ENCODE measurements around the gene ETHE1.
A peak's percentile ranks its signal among the peaks of the same experiment; 100 is the strongest.

Gene ETHE1

GRCh38 chr19:43544077-43544476 is 17.1 kb upstream of the ETHE1 start:
- H3K4me3 ChIP-seq (replicated peaks in 1 of 2; ENCODE audit: low read depth in 2 of 2, low read length in 2 of 2) = no peak overlapping the region
- no peak for DNase-seq (ENCODE audit: low read depth in 2 of 2)
- TF ChIP-seq CTCF (IDR thresholded peaks at IDR 0.05; ENCODE audit: low read depth, low read length) = no peak

GRCh38 chr19:43541920-43542650 is 15.1 kb upstream of the ETHE1 start:
- DNase-seq (ENCODE audit: low read depth in 2 of 2) = no peak
- no peak overlapping the region for H3K4me3 ChIP-seq (replicated peaks in 1 of 2; ENCODE audit: low read depth in 2 of 2, low read length in 2 of 2)
- TF ChIP-seq CTCF (IDR thresholded peaks at IDR 0.05; ENCODE audit: low read depth, low read length) = no peak

GRCh38 chr19:43540381-43540780 is 13.4 kb upstream of the ETHE1 start:
- no peak for DNase-seq (ENCODE audit: low read depth in 2 of 2)
- no peak overlapping the region for H3K4me3 ChIP-seq (replicated peaks in 1 of 2; ENCODE audit: low read depth in 2 of 2, low read length in 2 of 2)

GRCh38 chr19:43538922-43539321 is 11.9 kb upstream of the ETHE1 start:
- TF ChIP-seq CTCF (IDR thresholded peaks at IDR 0.05; ENCODE audit: low read depth, low read length) = no peak
- no peak for DNase-seq (ENCODE audit: low read depth in 2 of 2)
- H3K4me3 ChIP-seq (replicated peaks in 1 of 2; ENCODE audit: low read depth in 2 of 2, low read length in 2 of 2) = no peak overlapping the region

More at GRCh38 chr19:43540381-43540780, 13.4 kb upstream of the ETHE1 start:
- no peak for TF ChIP-seq CTCF (IDR thresholded peaks at IDR 0.05; ENCODE audit: low read depth, low read length)

- no peak overlapping the region for H3K4me3 ChIP-seq (replicated peaks in 1 of 2; ENCODE audit: low read depth in 2 of 2, low read length in 2 of 2)
- peak; percentile 81 for TF ChIP-seq CTCF (IDR thresholded peaks at IDR 0.05; ENCODE audit: low read depth, low read length)
- DNase-seq (ENCODE audit: low read depth in 2 of 2) = peak; percentile 64 to 79
Measured at GRCh38 chr19:43534816-43535761, 8.1 kb upstream of the ETHE1 start.

- DNase-seq (ENCODE audit: low read depth in 2 of 2) = no peak
- no peak for TF ChIP-seq CTCF (IDR thresholded peaks at IDR 0.05; ENCODE audit: low read depth, low read length)
- H3K4me3 ChIP-seq (replicated peaks in 1 of 2; ENCODE audit: low read depth in 2 of 2, low read length in 2 of 2) = peak overlapping the region; percentile 34 to 49
Measured at GRCh38 chr19:43534305-43534815, 7.4 kb upstream of the ETHE1 start.

All from cardiac fibroblast (primary cell).